Embryonic facial prominence (tissue), 1 donor: ENCODE measurements around the gene IGFBP6.
A peak's percentile ranks its signal among the peaks of the same experiment; 100 is the strongest.
"Not testable (repeated sequence)": the region's sequence is repeated elsewhere in the genome, so short reads cannot be mapped to it uniquely, and the experiment has no call there.

Source experiments
- DNase-seq: peaks from one replicate; pipeline ENCODE4 v3.0.0-alpha.2; 2016; ENCODE audit errors: extremely low spot score

Gene IGFBP6

GRCh38 chr12:53070877-53071492, 26.5 kb upstream of the IGFBP6 start:
- no peak for DNase-seq

GRCh38 chr12:53071591-53072551, 25.6 kb upstream of the IGFBP6 start:
- DNase-seq: no peak

GRCh38 chr12:53073881-53074280, 23.6 kb upstream of the IGFBP6 start:
- no peak for DNase-seq

- no peak for DNase-seq
These were observed 23.0 kb upstream of the IGFBP6 start for GRCh38 chr12:53074283-53074998.

GRCh38 chr12:53074999-53075370, 22.5 kb upstream of the IGFBP6 start:
- DNase-seq: no peak

- no peak for DNase-seq
These were observed 21.0 kb upstream of the IGFBP6 start for GRCh38 chr12:53076461-53076860.

GRCh38 chr12:53077030-53077429, 20.4 kb upstream of the IGFBP6 start:
- DNase-seq: no peak

- DNase-seq: no peak
These were observed 18.8 kb upstream of the IGFBP6 start for GRCh38 chr12:53078425-53079225.

- DNase-seq: peak; percentile 94
These were observed 18.0 kb upstream of the IGFBP6 start, which contains the start of gene SPRYD3 for GRCh38 chr12:53079226-53080117. Gene SPRYD3 (minus strand): TSS chr12:53079390. CDS start chr12:53079333, 57 bp downstream.

- DNase-seq: no peak
These were observed 14.8 kb upstream of the IGFBP6 start for GRCh38 chr12:53082637-53083175.

GRCh38 chr12:53086361-53086760, 11.1 kb upstream of the IGFBP6 start:
- DNase-seq: no peak

- DNase-seq: no peak
These were observed 7.4 kb upstream of the IGFBP6 start for GRCh38 chr12:53090105-53090504.

GRCh38 chr12:53090554-53090953, 6.9 kb upstream of the IGFBP6 start:
- DNase-seq: no peak

GRCh38 chr12:53091756-53092155, 5.7 kb upstream of the IGFBP6 start:
- no peak for DNase-seq

- no peak for DNase-seq
These were observed 3.6 kb upstream of the IGFBP6 start for GRCh38 chr12:53093777-53094393.

GRCh38 chr12:53094394-53094787, 3.1 kb upstream of the IGFBP6 start:
- DNase-seq: no peak

GRCh38 chr12:53094796-53095595, 2.5 kb upstream of the IGFBP6 start:
- not testable (repeated sequence) for DNase-seq

- not testable (repeated sequence) for DNase-seq
These were observed 1.9 kb upstream of the IGFBP6 start for GRCh38 chr12:53095596-53095895.

- DNase-seq: no peak
These were observed 1.3 kb upstream of the IGFBP6 start for GRCh38 chr12:53096089-53096741.
